ENCODE results near the gene NRXN2.

Gene NRXN2

GRCh38 chr11:64742889-64743590 lies 20.0 kb upstream of the NRXN2 start:
- DNase-seq, result no peak

DNA sequence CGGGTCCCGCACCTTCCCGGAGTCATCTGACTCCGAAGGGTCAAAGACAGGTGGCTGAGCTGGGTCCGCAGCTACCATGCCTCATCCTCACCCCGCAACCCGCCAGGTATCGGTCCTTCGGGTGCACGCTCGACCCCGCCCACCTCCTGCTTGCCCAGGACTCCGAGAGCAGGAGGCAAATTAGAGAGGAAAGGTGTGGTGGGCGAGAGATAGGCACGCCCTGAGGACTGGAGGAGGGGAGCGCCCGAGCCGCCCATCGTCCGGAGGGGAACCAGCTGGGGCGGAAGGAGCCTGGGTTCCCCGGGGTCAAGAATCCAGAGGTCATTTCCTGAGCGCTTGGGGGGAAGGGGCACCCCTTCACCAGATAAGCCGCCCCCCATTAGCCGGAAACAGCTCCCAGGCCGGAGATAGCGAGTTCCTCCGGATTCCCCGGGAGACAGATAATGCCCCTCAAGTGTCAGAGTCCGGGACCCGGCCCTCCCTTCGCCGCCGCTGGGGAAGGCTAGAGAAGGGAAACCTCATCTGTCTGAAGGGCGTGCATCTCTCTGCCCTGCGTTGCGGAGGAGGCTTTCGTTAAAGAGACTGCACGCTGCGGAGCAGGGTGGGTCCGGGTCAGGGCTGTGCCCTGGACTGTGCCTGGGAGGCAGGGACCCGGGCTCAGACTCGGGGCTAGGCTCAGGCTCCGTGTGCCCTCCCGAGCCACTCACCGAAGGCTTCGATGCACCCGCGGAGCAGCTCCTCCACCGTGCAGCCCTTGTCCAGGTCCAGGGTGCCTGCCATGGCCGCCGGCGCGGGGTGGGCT lies 19.3 kb upstream of the NRXN2 start:
- DNase-seq, result no peak

- no peak for DNase-seq
Measured at GRCh38 chr11:64741375-64742086, 18.5 kb upstream of the NRXN2 start.

DNA sequence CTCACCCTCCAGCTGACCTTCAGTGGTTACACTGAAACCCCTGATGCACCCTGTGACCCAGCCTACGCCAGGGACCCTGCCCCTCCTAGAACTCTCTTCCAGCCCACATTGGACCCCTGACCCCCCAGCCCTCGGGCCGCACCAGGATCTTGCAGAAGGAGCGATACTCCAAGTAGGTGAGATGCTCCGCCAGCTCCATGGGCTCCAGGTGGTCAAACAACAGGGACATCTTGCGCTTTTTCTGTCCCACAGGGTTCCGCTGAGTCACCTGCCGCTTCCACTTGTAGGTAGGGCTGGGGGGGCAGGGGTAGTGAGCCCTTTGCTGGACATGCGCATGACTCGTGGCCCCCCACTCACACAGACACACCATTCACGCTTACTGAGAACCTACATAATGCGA lies 16.9 kb upstream of the NRXN2 start:
- no peak for DNase-seq

GRCh38 chr11:64736654-64737053 lies 13.7 kb upstream of the NRXN2 start:
- DNase-seq, result no peak

DNA sequence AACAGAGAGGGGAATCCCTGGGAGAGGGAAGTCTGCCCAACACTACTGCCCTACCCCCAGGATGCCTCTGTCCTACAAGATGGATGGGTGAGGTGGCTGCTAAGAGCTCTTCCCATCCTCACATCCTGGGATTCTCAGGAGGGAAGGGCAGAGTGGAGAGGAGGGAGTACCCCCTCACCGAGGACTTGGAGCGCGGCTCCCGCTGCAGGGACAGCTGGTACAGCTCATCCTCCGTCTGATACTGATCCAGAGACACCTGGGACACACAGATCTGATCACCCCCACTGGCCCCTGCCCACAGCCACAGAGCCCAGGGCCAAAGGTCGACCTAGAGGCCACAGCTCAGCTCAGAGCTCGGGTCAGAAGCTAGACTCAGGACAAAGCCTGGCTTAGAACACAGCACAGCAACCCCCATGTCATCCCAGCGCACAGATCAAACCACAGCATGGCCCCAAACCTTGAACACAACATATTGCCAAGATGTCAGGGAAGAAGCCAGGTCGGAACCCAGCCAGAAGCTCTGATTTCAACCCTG lies 12.8 kb upstream of the NRXN2 start:
- DNase-seq, result no peak

GRCh38 chr11:64734811-64735724 lies 12.1 kb upstream of the NRXN2 start:
- no peak for DNase-seq

DNA sequence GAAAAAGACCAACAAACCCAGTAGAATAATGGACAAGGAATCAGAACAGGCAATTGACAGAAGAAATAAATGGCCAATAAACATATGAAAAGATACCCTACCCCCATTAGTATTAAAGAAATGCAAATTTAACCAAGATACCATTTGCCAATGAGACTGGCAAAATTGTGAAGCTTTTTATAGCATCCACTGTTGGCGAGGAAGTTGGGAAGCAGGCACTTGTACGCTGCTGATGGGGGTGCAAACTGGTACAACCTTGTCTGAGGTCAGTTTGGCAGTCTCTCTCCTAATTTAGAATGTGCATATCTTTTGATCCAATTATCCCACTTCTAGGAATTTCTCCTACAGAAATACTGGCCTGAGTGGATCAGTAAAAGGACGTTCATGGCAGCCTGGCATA lies 8.6 kb upstream of the NRXN2 start:
- DNase-seq, result no peak

DNA sequence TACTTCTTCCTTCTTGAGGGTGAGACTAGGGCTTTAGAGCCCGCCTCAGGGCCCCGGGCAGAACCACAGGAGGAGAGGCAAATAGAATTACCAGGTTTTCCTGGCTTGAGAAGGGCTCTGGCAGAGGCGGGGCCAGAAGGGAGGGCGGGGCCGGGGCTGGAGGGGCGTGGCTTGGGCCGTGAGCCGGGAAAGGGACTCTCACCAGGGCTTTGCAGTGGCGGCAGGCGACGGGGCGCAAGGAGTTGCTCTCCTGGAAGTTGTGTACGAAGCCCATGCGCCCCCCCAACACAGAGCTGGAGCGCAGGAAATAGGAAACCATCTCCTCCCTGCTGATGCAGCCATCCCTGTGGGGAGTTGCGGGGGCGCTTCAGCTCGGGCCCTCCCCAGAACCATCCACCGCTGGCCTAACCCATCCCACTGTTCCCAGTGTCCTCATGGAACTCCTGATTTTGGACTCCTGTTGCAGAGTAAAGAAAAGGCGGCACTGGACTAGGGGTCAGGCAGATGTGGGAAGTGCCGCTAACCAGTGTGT lies 6.9 kb upstream of the NRXN2 start:
- DNase-seq, result no peak

DNA sequence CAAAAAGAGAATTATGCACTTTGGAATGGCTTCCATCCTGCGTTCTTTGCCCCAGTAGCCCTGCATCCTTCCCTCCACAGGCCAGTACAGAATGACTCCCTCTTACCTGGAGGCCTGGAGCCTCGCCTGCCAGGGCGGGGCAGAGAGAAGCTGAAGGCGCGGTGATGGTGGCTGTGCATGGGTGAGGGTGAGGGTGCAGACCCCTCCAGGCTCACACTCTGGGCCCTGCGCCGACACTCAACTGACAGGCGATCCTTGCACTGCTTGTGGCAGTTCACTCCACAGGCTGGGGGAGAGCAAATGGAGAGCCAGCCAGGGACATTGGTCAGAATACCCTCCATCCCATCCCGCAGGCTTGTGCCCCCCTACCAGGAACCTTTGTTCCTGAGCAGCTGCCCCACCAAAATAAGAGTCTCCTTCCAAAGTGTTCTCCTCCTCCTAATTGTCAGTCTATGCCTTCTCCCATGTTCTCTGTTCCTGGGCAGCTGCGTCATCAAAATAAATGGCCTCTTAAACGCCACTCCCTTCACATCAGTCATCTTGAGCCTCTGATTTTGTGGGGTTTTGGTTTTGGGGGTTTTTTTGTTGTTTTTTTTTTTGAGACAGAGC lies 5.9 kb upstream of the NRXN2 start:
- no peak for DNase-seq

GRCh38 chr11:64726867-64727530 lies 4.0 kb upstream of the NRXN2 start:
- DNase-seq, result no peak

DNA sequence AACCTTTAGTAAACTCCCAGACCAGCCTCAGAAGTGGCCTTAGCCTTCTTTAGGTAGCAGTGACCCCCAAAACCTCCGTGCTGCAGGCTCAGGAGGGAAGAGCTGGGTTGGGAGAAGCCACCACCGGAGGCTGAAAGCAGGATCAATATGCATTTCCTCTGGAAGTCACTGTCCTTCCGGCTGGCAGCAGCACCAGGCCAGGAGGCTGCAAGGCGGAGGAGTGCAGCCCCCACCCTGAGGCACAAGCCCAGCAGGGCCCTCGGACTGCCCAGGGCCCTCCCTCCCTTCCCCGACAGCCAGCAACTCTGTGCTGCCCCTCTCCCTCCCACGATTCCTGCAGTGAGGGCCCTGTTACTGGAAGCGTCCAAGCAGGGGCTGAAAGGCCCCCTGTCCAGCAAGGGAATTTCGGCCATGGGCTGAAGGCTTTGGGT lies 3.2 kb upstream of the NRXN2 start:
- no peak for DNase-seq

DNA sequence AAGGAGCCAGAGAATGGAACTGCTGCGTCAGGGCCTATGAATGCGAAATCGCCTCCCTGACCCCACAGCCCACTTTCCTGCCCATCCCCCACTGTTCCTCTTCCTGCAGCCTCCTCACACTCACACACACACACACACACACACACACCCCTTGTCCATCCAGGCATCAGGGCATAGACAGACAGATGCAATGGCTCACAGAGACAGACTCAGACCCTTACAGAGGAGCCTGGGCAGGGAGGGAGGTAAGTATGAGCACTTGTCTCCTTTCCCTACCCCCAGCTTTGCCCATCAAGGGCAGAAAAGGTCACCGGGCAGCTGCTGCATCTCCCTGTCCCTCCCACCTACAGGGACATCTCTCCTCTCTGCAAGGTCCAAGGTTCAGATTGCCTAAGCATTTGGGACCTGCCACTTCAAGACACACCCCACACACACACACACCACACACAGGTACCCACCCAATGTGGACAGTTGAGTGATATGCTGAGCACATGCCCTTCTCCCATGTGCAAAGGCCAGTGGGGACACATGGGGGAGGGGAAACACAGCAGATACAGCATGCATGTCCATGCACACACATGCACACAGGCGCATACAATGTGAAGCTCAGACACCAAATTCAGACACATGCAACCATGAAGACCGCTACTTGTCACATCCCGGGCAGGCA lies 2.0 kb upstream of the NRXN2 start:
- no peak for DNase-seq

GRCh38 chr11:64723907-64724862 lies 1.2 kb upstream of the NRXN2 start:
- no peak for DNase-seq

DNA sequence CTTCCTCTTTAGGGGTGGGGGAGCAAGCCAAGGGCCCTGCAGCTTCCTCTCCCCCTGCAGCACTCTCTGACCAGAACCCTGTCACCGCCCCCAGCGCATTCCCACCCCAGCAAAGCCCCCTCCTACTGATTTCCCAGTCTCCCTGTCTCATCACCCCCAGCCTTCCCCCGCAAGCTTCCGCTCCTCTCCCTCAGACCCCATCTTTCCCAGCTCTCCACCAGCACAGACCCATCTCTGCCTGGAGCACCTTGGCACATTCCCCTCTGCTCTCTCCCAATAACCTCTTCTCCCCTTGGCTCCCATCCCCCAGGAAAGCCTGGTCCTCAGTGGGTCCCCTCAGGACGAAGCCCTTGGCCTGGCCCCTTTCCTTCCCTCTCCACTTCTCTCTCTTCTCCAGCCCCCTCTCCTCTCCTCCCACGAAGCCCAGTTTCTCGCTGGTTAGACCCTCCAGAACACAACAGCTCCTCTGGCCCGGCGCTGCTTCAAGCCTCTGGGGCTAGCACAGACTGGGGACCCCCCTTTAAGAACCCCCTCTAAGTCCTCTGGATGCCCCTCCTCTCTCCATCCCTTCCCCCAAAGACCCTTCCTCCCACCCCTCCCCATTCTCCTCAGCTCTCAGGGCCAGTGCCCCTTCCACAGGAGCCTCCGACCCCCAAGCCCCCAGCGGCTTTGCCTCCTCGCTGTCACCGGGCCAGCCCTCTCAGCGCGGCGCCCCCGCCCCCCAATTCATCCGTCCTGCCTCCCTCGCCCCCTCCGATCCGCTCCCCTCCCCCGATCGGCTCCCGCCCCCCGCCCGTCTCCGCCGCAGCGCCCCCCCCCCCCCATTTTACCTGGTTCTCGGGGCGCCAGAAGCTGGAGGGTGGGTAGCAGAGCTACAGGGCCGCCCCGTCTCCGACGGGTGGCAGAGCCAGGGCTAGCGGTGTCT lies 594 bp downstream of the NRXN2 start:
- no peak for DNase-seq

- no peak for DNase-seq
Measured at GRCh38 chr11:64721359-64721699, 1.7 kb downstream of the NRXN2 start.

GRCh38 chr11:64720640-64721358 lies 2.2 kb downstream of the NRXN2 start:
- DNase-seq, result no peak

- no peak for DNase-seq
Measured at GRCh38 chr11:64720167-64720566, 2.8 kb downstream of the NRXN2 start.
